Measurements from ENCODE around the gene NDUFA3. TPM values are rescaled to one million over a fixed set of nuclear protein-coding genes. Genes with fewer than 3 reads are reported as not detected.

NDUFA3 gene
- total RNA-seq, 5 donors from 2014 or later (not counting 1 experiment from before 2014, with no cell fraction given): 77.4 to 137 (median 123) TPM

DNA sequence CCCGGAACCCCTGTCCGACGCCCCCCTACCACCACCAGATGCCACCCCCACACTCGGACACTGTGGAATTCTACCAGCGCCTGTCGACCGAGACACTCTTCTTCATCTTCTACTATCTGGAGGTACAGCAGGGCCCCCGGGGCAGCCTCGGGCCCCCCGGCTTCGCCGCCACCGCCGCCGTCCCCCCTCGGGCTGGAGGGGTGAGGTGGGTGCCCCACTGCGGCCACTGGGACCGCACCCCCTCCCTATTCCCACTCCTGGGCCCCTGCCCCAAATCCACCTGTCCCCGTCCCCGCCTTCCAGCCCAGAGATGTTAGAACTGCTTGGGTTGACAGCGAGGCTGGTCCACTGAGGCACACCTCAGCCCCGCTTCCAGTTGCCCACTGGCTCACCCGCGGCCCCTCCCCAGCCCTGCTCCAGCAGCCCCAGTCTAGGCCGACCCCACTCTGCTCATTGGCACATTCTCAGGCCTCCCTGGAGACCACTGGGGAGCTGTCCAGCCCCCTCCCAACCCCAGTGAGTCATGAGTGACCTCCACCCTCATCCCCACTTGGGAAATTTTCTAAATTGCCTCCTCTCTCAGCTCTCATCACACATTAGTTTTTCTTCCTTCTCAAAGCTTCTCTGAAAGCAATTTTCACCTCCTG lies 50.3 kb downstream of the NDUFA3 start:
- no peaks in the 10 kb centered on the region for H3K27me3 Mint-ChIP-seq
- peaks cover 38 to 89% of the 10 kb centered on the region in 2 donors for H3K36me3 ChIP-seq (ENCODE audit: control insufficient read depth in 2 of 2, extremely low read depth in 1 of 2, insufficient read depth in 1 of 2, low read length in 1 of 2)
- H3K27me3 ChIP-seq (replicated peaks in 1 of 2; ENCODE audit: control insufficient read depth in 2 of 2, extremely low read depth in 1 of 2, insufficient read depth in 2 of 2, low read length in 1 of 2): no peaks in the 10 kb centered on the region
- CTCF ChIA-PET: no interaction called here
- no peak overlapping the region for H3K27ac ChIP-seq (ENCODE audit: low read length)
- ATAC-seq (replicated peaks in 1 of 4): no peak
- H3K4me1 Mint-ChIP-seq: peaks cover 29 to 38% (median 35%) of the 10 kb centered on the region in 3 donors
- DNase-seq: no peak
- no peaks in the 10 kb centered on the region for H3K9me3 ChIP-seq
- H3K9me3 Mint-ChIP-seq: no peaks in the 10 kb centered on the region
- 98% methylated on average over 12 of the region's 25 CpGs for WGBS (ENCODE audit: insufficient coverage)
- peaks cover 58% of the 10 kb centered on the region for H3K36me3 Mint-ChIP-seq
- H3K4me3 ChIP-seq (ENCODE audit: control insufficient read depth in 1 of 2, extremely low read depth in 1 of 2, low read length in 1 of 2): no peak overlapping the region
- H3K27ac Mint-ChIP-seq: peak overlapping the region; percentile 12 to 44
- POLR2A ChIA-PET: no interaction called here
- H3K4me1 ChIP-seq (ENCODE audit: control insufficient read depth in 1 of 2, extremely low read depth in 1 of 2, insufficient read depth in 2 of 2, low read length in 2 of 2): peaks cover 30 to 55% of the 10 kb centered on the region in 2 experiments
- H3K4me3 Mint-ChIP-seq: no peak overlapping the region

DNA sequence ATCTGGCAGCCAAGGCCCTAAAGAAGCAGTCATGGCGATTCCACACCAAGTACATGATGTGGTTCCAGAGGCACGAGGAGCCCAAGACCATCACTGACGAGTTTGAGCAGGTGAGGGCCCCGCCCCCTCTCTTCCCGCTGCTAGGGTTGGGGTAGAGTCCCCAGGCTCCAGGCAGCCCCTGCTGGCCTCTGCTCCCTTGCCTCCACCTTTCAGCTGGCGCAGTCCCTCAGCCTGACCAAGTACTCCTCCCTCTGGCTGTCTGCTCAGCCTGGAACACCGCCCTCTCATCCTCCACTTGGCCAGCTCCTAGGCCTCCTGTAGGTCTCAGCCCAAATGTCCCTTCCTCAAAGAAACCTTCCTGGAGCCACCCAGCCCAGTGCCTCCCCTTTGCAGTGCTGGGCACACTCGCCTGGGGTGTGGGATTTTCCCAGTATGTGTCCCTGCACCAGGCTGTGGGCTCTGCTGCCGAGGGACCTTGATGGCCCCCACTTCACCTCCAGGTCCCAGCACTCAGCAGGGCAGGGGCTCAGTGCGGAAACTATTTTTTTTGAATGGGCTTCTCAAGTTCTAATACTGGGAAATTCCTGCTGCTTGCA lies 51.2 kb downstream of the NDUFA3 start:
- Histone ChIP-seq H3K36me3 (ENCODE audit: control insufficient read depth in 2 of 2, extremely low read depth in 1 of 2, insufficient read depth in 1 of 2, low read length in 1 of 2) (peaks cover 35 to 89% of the 10 kb centered on the region in 2 donors), H3K9me3 (no peaks in the 10 kb centered on the region), H3K27me3 (replicated peaks in 1 of 2; ENCODE audit: control insufficient read depth in 2 of 2, extremely low read depth in 1 of 2, insufficient read depth in 2 of 2, low read length in 1 of 2) (no peaks in the 10 kb centered on the region), H3K27ac (ENCODE audit: low read length) (peak overlapping the region; percentile 24), H3K4me3 (ENCODE audit: control insufficient read depth in 1 of 2, extremely low read depth in 1 of 2, low read length in 1 of 2) (no peak overlapping the region), H3K4me1 (ENCODE audit: control insufficient read depth in 1 of 2, extremely low read depth in 1 of 2, insufficient read depth in 2 of 2, low read length in 2 of 2) (peaks cover 38 to 63% of the 10 kb centered on the region in 2 experiments)
- DNase-seq (no peak), ATAC-seq (replicated peaks in 1 of 4) (no peak)
- CTCF ChIA-PET: no interaction called here
- peaks cover 37 to 46% (median 43%) of the 10 kb centered on the region in 3 donors for H3K4me1 Mint-ChIP-seq
- no peaks in the 10 kb centered on the region for H3K27me3 Mint-ChIP-seq
- H3K27ac Mint-ChIP-seq: peak overlapping the region; percentile 50 to 82
- POLR2A ChIA-PET: no interaction called here
- no peaks in the 10 kb centered on the region for H3K9me3 Mint-ChIP-seq
- peaks cover 60% of the 10 kb centered on the region for H3K36me3 Mint-ChIP-seq
- 89% methylated on average over 7 of the region's 10 CpGs for WGBS (ENCODE audit: insufficient coverage)
- peak overlapping the region in 1 of 3 donors; percentile 60 for H3K4me3 Mint-ChIP-seq

DNA sequence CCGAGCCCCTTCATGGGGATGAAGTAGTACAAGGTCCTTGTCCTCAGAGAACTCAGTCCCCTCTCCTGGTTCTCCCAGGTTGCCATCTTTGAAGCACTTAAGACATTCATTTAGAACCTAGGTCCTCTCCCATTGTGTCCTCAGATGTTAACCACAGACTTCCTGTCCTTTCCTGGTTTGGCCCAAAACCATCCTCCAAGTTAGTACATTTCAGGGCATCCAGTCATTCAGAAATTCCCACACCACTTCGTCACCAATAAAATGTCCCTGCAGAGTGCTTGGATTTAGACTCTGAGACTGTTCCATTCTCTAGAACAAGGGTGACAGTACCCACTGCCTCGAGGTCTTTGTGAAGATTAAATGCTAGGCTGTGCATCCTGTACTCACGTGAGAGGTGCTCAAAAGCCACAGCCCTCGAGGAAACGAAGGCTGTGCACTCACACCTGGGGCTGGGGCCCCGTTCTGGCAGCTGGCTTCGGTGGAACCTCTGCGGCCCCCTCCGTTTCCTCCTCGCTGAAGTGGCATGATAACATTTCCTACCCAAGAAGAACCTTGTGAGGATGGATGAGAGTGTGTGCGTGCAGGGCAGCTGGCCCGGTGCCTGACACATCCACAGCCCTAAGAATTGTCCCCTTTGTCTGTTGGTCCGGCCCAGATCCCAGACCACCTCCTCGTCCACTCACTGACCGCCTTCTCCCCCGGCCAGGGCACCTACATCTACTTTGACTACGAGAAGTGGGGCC lies 52.1 kb downstream of the NDUFA3 start:
- H3K36me3 Mint-ChIP-seq: peaks cover 53% of the 10 kb centered on the region
- 29% methylated on average over 6 of the region's 18 CpGs for WGBS (ENCODE audit: insufficient coverage)

DNA sequence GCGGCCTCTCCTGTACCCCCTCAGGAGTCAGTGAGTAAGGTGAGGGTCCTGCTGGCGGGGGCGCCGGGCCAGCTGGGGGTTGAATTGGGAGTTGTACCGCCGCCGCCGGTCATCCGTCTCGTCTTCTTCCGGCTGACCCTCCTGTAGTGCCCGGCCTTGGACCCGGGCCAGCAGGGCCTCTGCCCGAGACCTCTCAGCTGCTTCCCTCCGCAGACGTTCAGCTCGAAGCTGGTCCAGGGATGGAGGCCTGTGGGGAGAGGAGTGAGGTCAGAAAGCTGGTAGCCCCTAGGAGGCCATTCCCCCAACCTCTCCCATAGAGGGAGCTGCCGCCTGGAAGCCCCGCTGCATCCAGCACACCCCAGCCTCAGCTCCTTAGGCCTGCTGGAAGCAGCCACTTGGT lies 53.0 kb downstream of the NDUFA3 start:
- DNase-seq (no peak), ATAC-seq (replicated peaks in 1 of 4) (no peak)
- no peaks in the 10 kb centered on the region for H3K27me3 Mint-ChIP-seq
- H3K4me1 Mint-ChIP-seq: peaks cover 53 to 63% (median 56%) of the 10 kb centered on the region in 3 donors
- H3K36me3 ChIP-seq (ENCODE audit: control insufficient read depth in 2 of 2, extremely low read depth in 1 of 2, insufficient read depth in 1 of 2, low read length in 1 of 2): peaks cover 21 to 74% of the 10 kb centered on the region in 2 donors
- 70% methylated on average over 2 of the region's 19 CpGs for WGBS (ENCODE audit: insufficient coverage)
- H3K9me3 ChIP-seq: no peaks in the 10 kb centered on the region
- no peaks in the 10 kb centered on the region for H3K9me3 Mint-ChIP-seq
- no peaks in the 10 kb centered on the region for H3K27me3 ChIP-seq (replicated peaks in 1 of 2; ENCODE audit: control insufficient read depth in 2 of 2, extremely low read depth in 1 of 2, insufficient read depth in 2 of 2, low read length in 1 of 2)
- ChIA-PET POLR2A (interaction anchor here in 1 of 2 donors (0.5 kb wide), 1 partner anchor 285 kb away, joined by 3 read pairs; no protein-coding TSS in a partner anchor), CTCF (interaction anchor here in 1 of 2 donors (0.5 kb wide), 1 partner anchor 9 kb away, joined by 3 read pairs; no protein-coding TSS in a partner anchor)
- peaks cover 46 to 75% of the 10 kb centered on the region in 2 experiments for H3K4me1 ChIP-seq (ENCODE audit: control insufficient read depth in 1 of 2, extremely low read depth in 1 of 2, insufficient read depth in 2 of 2, low read length in 2 of 2)
- H3K36me3 Mint-ChIP-seq: peaks cover 49% of the 10 kb centered on the region
- H3K4me3 ChIP-seq (ENCODE audit: control insufficient read depth in 1 of 2, extremely low read depth in 1 of 2, low read length in 1 of 2): no peak overlapping the region
- H3K27ac ChIP-seq (ENCODE audit: low read length): no peak overlapping the region
- H3K4me3 Mint-ChIP-seq: peak overlapping the region in 1 of 3 donors; percentile 40
- H3K27ac Mint-ChIP-seq: no peak overlapping the region

More for the DNA sequence above, 52.1 kb downstream of the NDUFA3 start:
- Histone ChIP-seq H3K36me3 (ENCODE audit: control insufficient read depth in 2 of 2, extremely low read depth in 1 of 2, insufficient read depth in 1 of 2, low read length in 1 of 2) (peaks cover 28 to 79% of the 10 kb centered on the region in 2 donors), H3K27me3 (replicated peaks in 1 of 2; ENCODE audit: control insufficient read depth in 2 of 2, extremely low read depth in 1 of 2, insufficient read depth in 2 of 2, low read length in 1 of 2) (no peaks in the 10 kb centered on the region), H3K9me3 (no peaks in the 10 kb centered on the region), H3K27ac (ENCODE audit: low read length) (peak overlapping the region; percentile 36), H3K4me3 (ENCODE audit: control insufficient read depth in 1 of 2, extremely low read depth in 1 of 2, low read length in 1 of 2) (peak overlapping the region in 1 of 2 donors; percentile 35), H3K4me1 (ENCODE audit: control insufficient read depth in 1 of 2, extremely low read depth in 1 of 2, insufficient read depth in 2 of 2, low read length in 2 of 2) (peaks cover 41 to 67% of the 10 kb centered on the region in 2 experiments)
- peak overlapping the region; percentile 50 to 82 for H3K27ac Mint-ChIP-seq
- ChIA-PET CTCF (no interaction called here), POLR2A (no interaction called here)
- H3K9me3 Mint-ChIP-seq: no peaks in the 10 kb centered on the region
- peak overlapping the region in 2 of 3 donors; percentile 17 to 60 for H3K4me3 Mint-ChIP-seq
- ATAC-seq (replicated peaks in 1 of 4) (peak; percentile 2 to 24 (median 10)), DNase-seq (peak in 33 of 35 experiments; percentile 39 to 77 (median 59))
- H3K27me3 Mint-ChIP-seq: no peaks in the 10 kb centered on the region
- H3K4me1 Mint-ChIP-seq: peaks cover 45 to 53% (median 47%) of the 10 kb centered on the region in 3 donors

DNA sequence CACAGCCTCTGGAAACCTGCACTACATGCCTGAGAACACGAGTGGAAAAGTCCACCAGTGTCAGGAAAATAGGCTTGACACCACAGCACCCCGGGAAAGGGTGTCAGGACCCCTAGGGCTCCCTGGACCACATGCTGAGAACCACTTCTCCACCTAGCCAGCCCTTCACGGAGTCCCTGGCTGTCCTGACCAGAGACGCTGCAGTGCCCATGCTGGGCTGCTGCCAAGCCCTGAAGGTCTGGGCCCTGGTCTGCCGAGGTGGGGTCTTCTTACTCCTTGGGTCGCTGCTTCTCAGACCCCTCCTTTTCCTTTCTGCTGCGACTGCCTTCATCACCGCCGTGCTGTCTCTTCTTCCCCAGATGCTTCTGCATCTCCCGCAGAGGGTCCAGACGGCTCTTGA lies 53.8 kb downstream of the NDUFA3 start:
- H3K27ac Mint-ChIP-seq: peak overlapping the region in 1 of 2 donors; percentile 66
- peaks cover 44% of the 10 kb centered on the region for H3K36me3 Mint-ChIP-seq
- H3K4me3 ChIP-seq (ENCODE audit: control insufficient read depth in 1 of 2, extremely low read depth in 1 of 2, low read length in 1 of 2): no peak overlapping the region
- ChIA-PET POLR2A (no interaction called here), CTCF (interaction anchor here in 1 of 2 donors (1.2 kb wide), 1 partner anchor 20 kb away, joined by 4 read pairs; the partner anchor contains the start of gene CNOT3)
- no peaks in the 10 kb centered on the region for H3K27me3 Mint-ChIP-seq
- 93% methylated on average over 5 of the region's 11 CpGs for whole genome bisulfite sequencing (ENCODE audit: insufficient coverage)
- H3K27ac ChIP-seq (ENCODE audit: low read length): no peak overlapping the region
- no peaks in the 10 kb centered on the region for H3K27me3 ChIP-seq (replicated peaks in 1 of 2; ENCODE audit: control insufficient read depth in 2 of 2, extremely low read depth in 1 of 2, insufficient read depth in 2 of 2, low read length in 1 of 2)
- H3K36me3 ChIP-seq (ENCODE audit: control insufficient read depth in 2 of 2, extremely low read depth in 1 of 2, insufficient read depth in 1 of 2, low read length in 1 of 2): peaks cover 19 to 68% of the 10 kb centered on the region in 2 donors
- H3K4me1 Mint-ChIP-seq: peaks cover 57 to 68% (median 61%) of the 10 kb centered on the region in 3 donors
- peak overlapping the region in 1 of 3 donors; percentile 56 for H3K4me3 Mint-ChIP-seq
- DNase-seq: no peak
- no peak for ATAC-seq (replicated peaks in 1 of 4)
- H3K9me3 ChIP-seq: no peaks in the 10 kb centered on the region
- no peaks in the 10 kb centered on the region for H3K9me3 Mint-ChIP-seq
- H3K4me1 ChIP-seq (ENCODE audit: control insufficient read depth in 1 of 2, extremely low read depth in 1 of 2, insufficient read depth in 2 of 2, low read length in 2 of 2): peaks cover 46 to 79% of the 10 kb centered on the region in 2 experiments

DNA sequence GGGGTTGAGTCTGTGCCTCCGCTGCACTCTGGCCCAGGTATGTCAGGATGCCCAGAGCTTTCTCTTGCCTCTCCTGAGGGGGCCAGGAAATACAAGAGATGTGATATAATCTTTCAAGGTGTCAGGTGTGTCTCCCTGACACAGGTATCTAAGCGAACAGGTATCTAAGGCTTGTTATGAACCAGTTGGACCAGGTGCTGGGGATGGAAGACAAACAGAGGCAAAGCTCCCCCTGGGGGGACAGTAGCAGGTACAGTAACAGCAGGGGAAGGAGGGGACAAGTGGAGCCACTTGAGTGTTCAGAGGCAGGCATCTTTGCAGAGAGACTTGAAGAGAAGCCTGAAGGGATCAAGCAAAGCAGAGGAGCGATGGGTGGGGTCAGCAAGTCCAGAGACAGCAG lies 54.3 kb downstream of the NDUFA3 start:
- Mint-ChIP-seq H3K4me1 (peaks cover 59 to 71% (median 64%) of the 10 kb centered on the region in 3 donors), H3K9me3 (no peaks in the 10 kb centered on the region), H3K36me3 (peaks cover 40% of the 10 kb centered on the region), H3K27me3 (no peaks in the 10 kb centered on the region), H3K27ac (peak overlapping the region; percentile 40 to 66), H3K4me3 (peak overlapping the region; percentile 26 to 56 (median 37))
- Histone ChIP-seq H3K27me3 (replicated peaks in 1 of 2; ENCODE audit: control insufficient read depth in 2 of 2, extremely low read depth in 1 of 2, insufficient read depth in 2 of 2, low read length in 1 of 2) (no peaks in the 10 kb centered on the region), H3K4me3 (ENCODE audit: control insufficient read depth in 1 of 2, extremely low read depth in 1 of 2, low read length in 1 of 2) (no peak overlapping the region), H3K36me3 (ENCODE audit: control insufficient read depth in 2 of 2, extremely low read depth in 1 of 2, insufficient read depth in 1 of 2, low read length in 1 of 2) (peaks cover 16 to 63% of the 10 kb centered on the region in 2 donors), H3K4me1 (ENCODE audit: control insufficient read depth in 1 of 2, extremely low read depth in 1 of 2, insufficient read depth in 2 of 2, low read length in 2 of 2) (peaks cover 46 to 83% of the 10 kb centered on the region in 2 experiments), H3K9me3 (no peaks in the 10 kb centered on the region), H3K27ac (ENCODE audit: low read length) (no peak overlapping the region)
- ATAC-seq (replicated peaks in 1 of 4) (no peak), DNase-seq (no peak)
- ChIA-PET CTCF (interaction anchor here in 1 of 2 donors (1.2 kb wide), 1 partner anchor 20 kb away, joined by 4 read pairs; the partner anchor contains the start of gene CNOT3), POLR2A (no interaction called here)
- WGBS (ENCODE audit: insufficient coverage): 96% methylated on average over 3 of the region's 3 CpGs

Measured in T-cell (primary cell).